ENCODE data around the gene SLIT3.
"Not testable (repeated sequence)": the region's sequence is repeated elsewhere in the genome, so short reads cannot be mapped to it uniquely, and the experiment has no call there.

SLIT3 gene

DNA sequence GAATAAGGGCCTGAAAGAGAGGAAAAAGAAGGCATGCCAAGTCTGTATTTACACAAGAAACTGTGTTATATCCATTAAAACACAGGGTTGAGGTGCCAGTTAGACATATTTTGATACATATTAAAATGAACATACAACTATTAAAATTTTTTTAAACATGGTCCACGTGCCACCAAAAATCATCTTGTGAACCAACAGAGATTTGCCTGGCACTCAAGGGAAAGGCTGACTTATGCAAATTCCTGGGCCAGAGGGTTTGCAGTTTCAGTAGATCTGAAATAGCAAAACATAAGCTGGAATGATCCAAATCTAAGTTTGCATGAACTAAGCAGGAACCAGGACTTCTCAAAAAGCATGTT, 168.7 kb downstream of the SLIT3 start:
- no peak for DNase-seq

DNA sequence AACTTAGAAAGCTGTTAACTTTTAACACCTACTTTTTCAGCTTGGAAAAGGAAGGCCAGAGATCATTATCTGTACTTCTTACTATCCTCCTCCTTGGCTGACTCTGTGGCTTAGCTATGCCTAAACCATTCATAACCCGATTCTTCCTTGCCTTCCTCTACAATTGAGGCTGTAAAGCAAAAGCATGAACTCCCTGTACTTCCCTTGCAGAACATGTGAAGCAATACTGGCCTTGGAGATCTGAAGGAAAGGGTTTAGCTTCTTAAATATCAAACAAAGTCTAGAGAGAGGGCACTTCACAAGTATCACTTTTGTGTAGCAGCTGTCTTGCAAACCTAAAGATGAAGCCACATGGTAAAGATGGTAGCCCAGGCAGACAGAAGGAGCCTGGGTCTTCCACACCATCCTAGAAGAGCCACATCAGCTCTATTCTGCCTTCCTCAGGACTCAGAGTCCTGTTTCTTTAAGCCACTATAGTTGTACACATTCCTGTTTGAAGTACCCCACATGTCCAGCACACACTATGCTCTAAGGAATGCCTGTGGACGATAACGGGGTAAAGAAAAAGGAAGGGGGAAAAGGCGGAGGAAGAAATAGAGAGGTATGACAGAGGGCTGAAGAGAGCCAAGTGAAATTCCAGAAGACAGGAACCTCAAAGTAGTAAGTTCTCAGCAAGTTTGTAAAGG, 169.2 kb downstream of the SLIT3 start:
- DNase-seq = no peak

DNA sequence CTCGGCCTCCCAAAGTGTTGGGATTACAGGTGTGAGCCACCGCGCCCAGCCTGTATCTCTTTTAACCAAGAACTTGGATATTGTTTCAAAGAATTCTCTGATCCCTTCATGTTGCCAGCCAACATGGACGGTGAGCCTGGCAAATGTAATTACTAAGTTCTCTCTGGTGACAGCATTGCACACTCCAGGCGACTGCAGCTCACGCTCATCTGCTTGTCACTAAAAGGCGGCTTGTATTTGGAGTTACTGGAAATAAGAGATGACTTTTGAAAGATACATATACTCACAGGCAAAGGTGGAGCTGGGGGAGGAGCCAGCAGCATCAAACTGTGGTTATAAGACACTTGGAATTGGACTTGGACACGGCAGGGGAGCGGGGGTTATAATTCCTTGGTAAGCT, 172.3 kb downstream of the SLIT3 start:
- DNase-seq = no peak

GRCh38 chr5:169127431-169127830, 173.5 kb downstream of the SLIT3 start:
- DNase-seq = no peak

- no peak for DNase-seq
These were observed 174.4 kb downstream of the SLIT3 start for GRCh38 chr5:169126481-169127021.

GRCh38 chr5:169125571-169125970, 175.4 kb downstream of the SLIT3 start:
- DNase-seq = no peak

- no peak for DNase-seq
These were observed 178.0 kb downstream of the SLIT3 start for GRCh38 chr5:169122951-169123350.

DNA sequence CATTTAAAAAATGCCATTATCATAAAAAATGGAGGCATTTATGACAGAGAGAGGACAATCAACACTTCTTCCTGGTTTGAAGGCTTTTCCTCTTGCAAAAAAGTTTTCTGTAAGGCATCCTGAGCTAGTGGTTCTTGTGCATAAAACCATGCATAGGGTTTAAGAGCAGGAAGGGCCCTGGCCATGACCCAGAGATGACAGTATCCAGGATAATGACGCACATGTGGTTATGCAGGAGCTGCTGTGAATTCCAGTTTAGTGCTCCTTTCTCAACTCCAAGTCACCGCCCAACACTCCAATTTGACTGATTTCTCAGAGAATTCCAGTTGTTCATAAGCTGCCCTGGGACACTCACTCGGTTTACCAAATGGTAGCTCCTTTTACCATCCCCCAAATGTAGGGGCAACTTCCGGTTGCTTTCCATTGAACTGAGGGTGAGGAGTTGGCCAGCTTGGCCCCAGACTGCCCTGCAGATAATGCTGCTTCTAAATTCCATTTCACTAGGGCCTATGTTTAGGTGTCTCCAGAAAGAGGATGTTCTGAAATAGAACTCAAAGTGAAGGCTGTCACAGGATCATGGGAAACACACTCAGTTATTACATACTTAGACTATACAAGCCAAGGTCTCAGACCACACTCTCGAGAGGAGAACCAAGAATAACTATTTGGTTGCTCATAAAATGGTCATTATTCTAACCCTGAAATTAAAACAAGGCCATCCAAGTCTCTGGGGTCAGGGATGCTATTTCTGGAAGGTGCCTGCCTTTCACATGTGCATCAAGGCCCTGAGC, 179.1 kb downstream of the SLIT3 start:
- no peak for DNase-seq

DNA sequence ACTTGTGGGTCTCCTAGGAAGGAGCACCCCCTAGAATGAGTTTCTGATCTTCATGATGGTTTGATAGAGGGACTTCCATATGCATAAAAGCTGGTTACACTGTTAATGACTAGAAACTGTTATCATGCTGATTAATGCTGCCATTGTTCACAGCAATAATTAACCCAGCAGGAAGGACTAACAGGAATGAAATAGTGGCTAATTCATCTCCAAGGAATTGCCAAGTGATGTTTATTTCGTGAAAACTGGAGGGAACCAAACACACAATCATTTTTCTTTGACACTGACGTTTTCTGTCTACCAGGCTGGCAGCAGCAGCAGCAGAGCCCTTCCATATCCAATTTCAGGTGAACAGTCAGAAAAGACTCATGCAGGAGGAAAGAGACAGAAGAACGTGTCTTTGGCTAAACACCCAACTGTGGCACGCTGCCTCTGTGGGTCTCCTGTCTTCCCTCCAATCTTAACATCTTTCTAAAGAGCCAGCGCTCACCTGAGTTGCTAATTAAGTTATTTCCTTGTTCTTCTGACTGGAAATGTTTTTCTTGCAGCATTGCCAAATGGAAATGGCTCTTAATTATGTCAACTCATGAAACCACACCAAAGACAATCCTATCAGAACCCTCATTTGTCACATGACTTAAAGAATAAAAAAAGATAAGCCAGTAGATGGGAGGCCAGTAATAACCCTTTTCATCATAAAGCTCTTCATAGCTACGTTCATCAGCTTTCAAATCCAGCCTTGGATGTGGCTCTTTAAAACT, 181.5 kb downstream of the SLIT3 start:
- no peak for DNase-seq

DNA sequence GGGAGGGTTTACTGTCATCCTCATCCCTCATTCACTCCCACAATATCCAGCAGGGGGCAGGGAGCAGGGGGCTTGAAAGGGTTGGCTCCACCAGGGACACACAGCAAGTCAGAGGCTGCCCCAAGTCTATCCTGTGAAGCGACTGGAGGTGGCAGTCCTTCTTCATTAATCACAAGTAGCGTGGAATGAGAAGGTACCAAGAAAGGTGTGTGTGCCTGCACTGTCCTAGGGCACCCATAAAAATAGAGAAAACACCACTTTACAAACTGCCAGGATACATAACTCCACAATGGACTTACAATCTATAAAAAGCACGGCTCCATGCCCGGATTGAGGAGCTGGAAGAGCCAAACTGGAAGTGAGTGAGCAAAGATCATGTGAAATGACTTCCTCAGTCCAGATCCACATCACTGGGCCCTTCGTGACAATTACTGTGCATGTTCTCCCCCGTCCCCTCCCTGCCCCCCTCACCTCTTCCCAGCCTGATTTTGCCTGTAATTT, 183.9 kb downstream of the SLIT3 start:
- DNase-seq = no peak

- DNase-seq = no peak
These were observed 185.3 kb downstream of the SLIT3 start for GRCh38 chr5:169115461-169116124.

DNA sequence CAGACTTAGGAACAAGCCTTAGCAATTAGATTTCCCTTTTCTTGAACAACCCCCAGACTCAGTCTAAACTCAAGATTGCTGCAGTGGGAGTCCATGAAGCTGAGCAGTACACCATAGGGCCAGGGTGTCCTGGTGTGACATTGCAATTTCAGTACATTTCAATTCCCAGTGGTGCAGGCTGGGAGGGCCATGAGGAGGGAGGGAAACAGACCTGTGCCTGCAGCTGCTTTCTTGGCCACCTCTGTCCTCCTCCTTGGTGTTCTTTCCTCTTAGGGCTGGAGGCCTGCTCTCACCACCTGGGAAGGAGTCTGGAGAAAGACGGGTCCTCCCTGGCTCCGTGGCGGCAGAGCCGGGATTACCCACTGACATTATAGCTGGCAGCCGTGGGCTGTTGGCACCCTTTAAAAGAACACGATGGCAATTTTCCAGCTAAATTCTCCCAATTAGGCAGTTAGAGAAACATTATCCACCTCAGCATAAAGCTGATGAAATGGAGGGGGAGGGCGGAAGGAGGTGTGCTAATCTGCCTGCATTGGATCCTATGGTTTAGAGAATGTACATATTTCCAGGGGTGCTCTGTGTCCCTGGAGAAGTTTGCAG, 186.4 kb downstream of the SLIT3 start:
- no peak for DNase-seq

DNA sequence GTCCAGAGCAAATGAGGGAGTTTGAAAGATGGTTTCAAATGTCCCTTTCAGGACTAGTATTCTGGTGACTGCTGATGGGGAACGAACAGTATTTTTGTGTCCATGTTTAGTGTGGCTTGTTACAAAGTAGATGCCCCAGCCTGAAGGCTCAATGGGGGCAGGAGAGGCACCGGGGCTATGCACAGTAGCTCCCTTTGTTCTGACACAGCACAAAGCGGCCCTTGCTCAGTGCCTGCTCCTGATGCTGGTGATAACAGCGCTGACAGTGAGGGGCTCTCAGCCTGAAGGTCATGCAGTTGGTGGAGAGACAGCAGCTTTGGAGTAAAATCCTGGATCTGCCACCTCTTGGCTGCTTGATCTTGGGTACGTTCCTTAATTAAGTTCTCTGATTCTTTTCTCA, 188.9 kb downstream of the SLIT3 start:
- DNase-seq = no peak

- DNase-seq = no peak
These were observed 193.8 kb downstream of the SLIT3 start for GRCh38 chr5:169106911-169107706.

DNA sequence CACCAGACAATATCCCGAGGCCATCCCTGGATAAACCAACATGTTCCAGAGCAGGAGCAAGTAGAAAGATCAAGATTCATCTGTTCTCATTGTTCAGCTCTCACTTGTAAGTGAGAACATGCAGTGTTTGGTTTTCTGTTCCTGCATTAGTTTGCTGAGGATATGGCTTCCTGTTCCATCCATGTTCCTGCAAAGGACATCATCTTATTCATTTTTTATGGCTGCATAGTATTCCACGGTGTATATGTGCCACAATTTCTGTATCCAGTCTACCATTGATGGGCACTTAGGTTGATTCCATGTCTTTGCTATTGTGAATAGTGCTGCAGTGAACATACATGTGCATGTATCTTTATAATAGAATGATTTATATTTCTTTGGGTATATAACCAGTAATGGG, 195.4 kb downstream of the SLIT3 start:
- not testable (repeated sequence) for DNase-seq

DNA sequence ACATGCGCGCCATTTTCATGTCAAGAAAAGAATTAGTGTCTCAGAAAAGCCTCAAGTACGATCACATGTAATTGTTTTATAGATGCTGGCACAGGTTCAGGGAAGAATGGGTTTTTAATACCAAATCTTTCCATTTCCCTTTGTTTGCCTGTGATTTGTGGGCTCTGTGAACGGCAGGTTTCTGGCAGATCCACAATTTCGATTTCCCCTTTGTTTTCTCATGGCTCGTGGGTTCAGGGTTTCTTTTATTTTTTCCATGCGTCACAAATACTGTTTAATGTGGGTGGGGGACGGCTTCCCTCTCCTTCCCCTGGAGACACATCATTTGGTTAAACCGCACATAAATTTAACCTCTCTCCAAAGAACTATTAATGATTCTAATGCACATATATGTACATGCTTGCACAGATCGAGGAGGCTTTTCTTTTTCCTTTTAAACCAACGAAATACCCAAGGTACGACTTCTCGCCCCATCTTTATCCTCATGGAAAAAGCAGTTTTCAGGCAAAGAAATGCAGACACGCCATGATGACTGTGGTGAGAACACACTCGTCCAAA, 195.9 kb downstream of the SLIT3 start:
- DNase-seq = no peak

GRCh38 chr5:169103586-169104181, 197.3 kb downstream of the SLIT3 start:
- DNase-seq = no peak

- DNase-seq = no peak
These were observed 199.0 kb downstream of the SLIT3 start for GRCh38 chr5:169101966-169102365.

GRCh38 chr5:169100735-169101075, 200.2 kb downstream of the SLIT3 start:
- no peak for DNase-seq

- DNase-seq = no peak
These were observed 200.9 kb downstream of the SLIT3 start for GRCh38 chr5:169099801-169100734.
